ENCODE measurements around the gene MAN2A1. TPM values are rescaled to one million over a fixed set of nuclear protein-coding genes. Genes with fewer than 3 reads are reported as not detected.

Gene MAN2A1
- polyA plus RNA-seq, 3 donors = 17.0 to 23.0 (median 20.1) TPM

GRCh38 chr5:109740966-109741365 lies 51.2 kb downstream of the MAN2A1 start:
- H3K4me3 Mint-ChIP-seq = peak overlapping the region in 1 of 2 donors; percentile 7
- Histone ChIP-seq H3K4me2 (replicated peaks; ENCODE audit: extremely low read depth, low read length, poor library complexity, severe bottlenecking) (no peak overlapping the region), H3K4me1 (ENCODE audit: control insufficient read depth in 1 of 2, insufficient read depth in 2 of 2, low read length in 2 of 2) (peaks cover 13 to 24% of the 10 kb centered on the region in 2 donors), H3K9ac (ENCODE audit: insufficient read depth, low read length, poor library complexity, severe bottlenecking) (no peak overlapping the region), H3K27ac (ENCODE audit: low read depth in 1 of 2, low read length in 2 of 2) (peak overlapping the region in 1 of 2 donors; percentile 67), H3K36me3 (replicated peaks in 1 of 2; ENCODE audit: control insufficient read depth in 1 of 2, insufficient read depth in 2 of 2, low read length in 2 of 2) (peaks cover 0 to 31% of the 10 kb centered on the region in 2 donors), H3K79me2 (ENCODE audit: insufficient read depth, low read length) (peaks cover 29% of the 10 kb centered on the region), H2AFZ (ENCODE audit: insufficient read depth, low read depth, low read length, poor library complexity, severe bottlenecking) (no peak overlapping the region), H3K4me3 (replicated peaks in 1 of 3; ENCODE audit: low read depth in 2 of 3, low read length in 3 of 3) (no peak overlapping the region), H4K20me1 (ENCODE audit: insufficient read depth, low read length) (peaks cover 27% of the 10 kb centered on the region), H3K27me3 (ENCODE audit: control insufficient read depth in 2 of 2, insufficient read depth in 2 of 2, low read length in 2 of 2) (no peaks in the 10 kb centered on the region), H3K9me3 (replicated peaks in 1 of 2; ENCODE audit: control insufficient read depth in 1 of 2, insufficient read depth in 1 of 2, low read length in 2 of 2) (no peaks in the 10 kb centered on the region)
- peaks cover 0 to 1% (median 0%) of the 10 kb centered on the region in 3 donors for H3K27me3 Mint-ChIP-seq (ENCODE audit: low read depth in 3 of 3)
- DNase-seq = no peak
- intact Hi-C loops (cut with micrococcal nuclease) = no loop called here
- H3K4me1 Mint-ChIP-seq = peaks cover 29% of the 10 kb centered on the region
- no peak for TF ChIP-seq CTCF (IDR thresholded peaks at IDR 0.05)
- peaks cover 33 to 54% of the 10 kb centered on the region in 2 donors for H3K36me3 Mint-ChIP-seq
- H3K27ac Mint-ChIP-seq = peak overlapping the region in 1 of 7 donors; percentile 4
- WGBS (ENCODE audit: insufficient coverage) = no CpG with 5 or more reads among the region's 1 CpG
- peaks cover 0 to 3% (median 0%) of the 10 kb centered on the region in 7 donors for H3K9me3 Mint-ChIP-seq

- no peak overlapping the region for H3K27ac Mint-ChIP-seq
- peaks cover 0 to 1% (median 0%) of the 10 kb centered on the region in 3 donors for H3K27me3 Mint-ChIP-seq (ENCODE audit: low read depth in 3 of 3)
- H3K36me3 Mint-ChIP-seq = peaks cover 34 to 50% of the 10 kb centered on the region in 2 donors
- no CpG with 5 or more reads among the region's 1 CpG for WGBS (ENCODE audit: insufficient coverage)
- no peaks in the 10 kb centered on the region for H3K27me3 ChIP-seq (ENCODE audit: control insufficient read depth in 2 of 2, insufficient read depth in 2 of 2, low read length in 2 of 2)
- peaks cover 27% of the 10 kb centered on the region for H4K20me1 ChIP-seq (ENCODE audit: insufficient read depth, low read length)
- H2AFZ ChIP-seq (ENCODE audit: insufficient read depth, low read depth, low read length, poor library complexity, severe bottlenecking) = no peak overlapping the region
- H3K9me3 Mint-ChIP-seq = peaks cover 0 to 3% (median 0%) of the 10 kb centered on the region in 7 donors
- intact Hi-C loops (cut with micrococcal nuclease) = no loop called here
- no peak for TF ChIP-seq CTCF (IDR thresholded peaks at IDR 0.05)
- H3K9me3 ChIP-seq (replicated peaks in 1 of 2; ENCODE audit: control insufficient read depth in 1 of 2, insufficient read depth in 1 of 2, low read length in 2 of 2) = no peaks in the 10 kb centered on the region
- H3K27ac ChIP-seq (ENCODE audit: low read depth in 1 of 2, low read length in 2 of 2) = peak overlapping the region in 1 of 2 donors; percentile 67
- peaks cover 30% of the 10 kb centered on the region for H3K4me1 Mint-ChIP-seq
- no peak for DNase-seq
- no peak overlapping the region for H3K4me3 Mint-ChIP-seq
- no peak overlapping the region for H3K4me3 ChIP-seq (replicated peaks in 1 of 3; ENCODE audit: low read depth in 2 of 3, low read length in 3 of 3)
- H3K4me1 ChIP-seq (ENCODE audit: control insufficient read depth in 1 of 2, insufficient read depth in 2 of 2, low read length in 2 of 2) = peaks cover 13 to 24% of the 10 kb centered on the region in 2 donors
- H3K36me3 ChIP-seq (replicated peaks in 1 of 2; ENCODE audit: control insufficient read depth in 1 of 2, insufficient read depth in 2 of 2, low read length in 2 of 2) = peaks cover 0 to 31% of the 10 kb centered on the region in 2 donors
- H3K79me2 ChIP-seq (ENCODE audit: insufficient read depth, low read length) = peaks cover 29% of the 10 kb centered on the region
- no peak overlapping the region for H3K9ac ChIP-seq (ENCODE audit: insufficient read depth, low read length, poor library complexity, severe bottlenecking)
- no peak overlapping the region for H3K4me2 ChIP-seq (replicated peaks; ENCODE audit: extremely low read depth, low read length, poor library complexity, severe bottlenecking)
Measured at GRCh38 chr5:109741390-109741789, 51.7 kb downstream of the MAN2A1 start.
